HG02938 (cell line): ENCODE data around the gene CDK2.
"Not testable (repeated sequence)": the region's sequence is repeated elsewhere in the genome, so short reads cannot be mapped to it uniquely, and the experiment has no call there.

Experiments
- ATAC-seq: cut with Tn5 transposase; IDR thresholded peaks from one replicate; pipeline ENCODE4 v1.9.1; 2021; ENCODE audit warnings: mild to moderate bottlenecking, moderate library complexity; ENCODE audit not compliant: unreplicated experiment

Gene CDK2

DNA sequence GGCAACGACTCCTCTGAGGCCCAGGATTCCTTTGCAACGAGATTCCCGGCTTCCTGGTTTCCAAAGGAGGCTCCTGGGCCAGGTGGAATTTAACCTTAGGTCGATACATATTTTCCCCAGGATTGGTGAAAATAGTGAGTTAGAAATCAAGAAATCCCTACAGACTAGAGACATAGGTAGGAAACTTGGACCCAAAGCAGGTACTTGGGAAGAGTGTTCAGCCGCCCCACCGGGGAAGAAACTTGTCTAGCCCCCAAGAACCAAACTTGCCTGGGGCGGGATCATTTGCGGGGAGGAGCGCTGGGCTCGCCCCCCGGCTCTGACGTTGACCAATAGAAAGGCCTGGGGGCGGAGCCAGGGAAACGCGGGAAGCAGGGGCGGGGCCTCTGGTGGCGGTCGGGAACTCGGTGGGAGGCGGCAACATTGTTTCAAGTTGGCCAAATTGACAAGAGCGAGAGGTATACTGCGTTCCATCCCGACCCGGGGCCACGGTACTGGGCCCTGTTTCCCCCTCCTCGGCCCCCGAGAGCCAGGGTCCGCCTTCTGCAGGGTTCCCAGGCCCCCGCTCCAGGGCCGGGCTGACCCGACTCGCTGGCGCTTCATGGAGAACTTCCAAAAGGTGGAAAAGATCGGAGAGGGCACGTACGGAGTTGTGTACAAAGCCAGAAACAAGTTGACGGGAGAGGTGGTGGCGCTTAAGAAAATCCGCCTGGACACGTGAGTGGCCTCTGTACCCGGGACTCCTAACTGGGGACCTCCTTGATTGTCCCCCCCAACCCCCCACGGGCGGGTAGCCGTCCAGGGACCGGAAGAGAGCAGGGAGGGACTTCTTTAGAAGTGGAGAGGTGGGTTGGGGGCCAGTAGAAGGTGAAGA lies at the start of gene CDK2:
Gene CDK2 (plus strand): TSS at position 423 of the 874 bp plus-strand sequence. CDS start 179 bp downstream, at position 602.
- peak; percentile 94 for ATAC-seq

- not testable (repeated sequence) for ATAC-seq
These were observed 47.6 kb upstream of the CDK2 start for GRCh38 chr12:55919032-55919431.

DNA sequence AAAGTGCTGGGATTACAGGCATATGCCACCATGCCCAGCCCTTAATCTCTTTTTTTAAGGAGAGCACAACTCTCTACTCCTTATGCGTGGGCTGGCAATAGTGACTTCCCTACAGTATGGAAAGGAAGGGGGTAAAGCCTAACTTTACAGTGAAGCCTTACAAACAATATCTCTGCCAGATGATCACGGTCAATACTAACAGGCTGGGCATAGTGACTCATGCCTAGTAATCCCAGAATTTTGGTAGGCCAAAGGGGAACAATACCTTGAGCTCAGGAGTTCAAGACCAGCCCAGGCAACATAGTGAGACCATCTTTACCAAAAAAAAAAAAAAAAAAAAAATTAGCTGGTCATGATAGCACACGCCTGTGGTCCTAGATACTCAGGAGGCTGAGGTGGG lies 44.5 kb upstream of the CDK2 start:
- no peak for ATAC-seq

DNA sequence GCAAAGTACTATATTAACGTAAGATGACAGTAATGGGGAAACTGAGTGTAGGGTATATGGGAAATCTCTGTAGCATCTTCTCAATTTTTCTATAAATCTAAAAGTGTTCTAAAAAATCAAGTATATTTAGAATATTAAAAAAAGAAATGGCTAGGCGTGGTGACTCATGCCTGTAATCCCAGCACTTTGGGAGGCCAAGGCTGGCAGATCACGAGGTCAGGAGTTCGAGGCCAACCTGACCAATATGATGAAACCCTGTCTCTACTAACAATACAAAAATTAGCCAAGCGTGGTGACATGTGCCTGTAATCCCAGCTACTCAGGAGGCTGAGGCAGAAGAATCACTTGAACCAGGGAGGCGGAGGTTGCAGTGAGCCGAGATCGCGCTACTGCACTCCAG lies 43.0 kb upstream of the CDK2 start:
- ATAC-seq: not testable (repeated sequence)

- no peak for ATAC-seq
These were observed 41.3 kb upstream of the CDK2 start for GRCh38 chr12:55925371-55925770.

GRCh38 chr12:55925870-55926737 lies 40.5 kb upstream of the CDK2 start:
- ATAC-seq: no peak

- ATAC-seq: peak; percentile 48
These were observed 39.7 kb upstream of the CDK2 start for GRCh38 chr12:55926738-55927587.

DNA sequence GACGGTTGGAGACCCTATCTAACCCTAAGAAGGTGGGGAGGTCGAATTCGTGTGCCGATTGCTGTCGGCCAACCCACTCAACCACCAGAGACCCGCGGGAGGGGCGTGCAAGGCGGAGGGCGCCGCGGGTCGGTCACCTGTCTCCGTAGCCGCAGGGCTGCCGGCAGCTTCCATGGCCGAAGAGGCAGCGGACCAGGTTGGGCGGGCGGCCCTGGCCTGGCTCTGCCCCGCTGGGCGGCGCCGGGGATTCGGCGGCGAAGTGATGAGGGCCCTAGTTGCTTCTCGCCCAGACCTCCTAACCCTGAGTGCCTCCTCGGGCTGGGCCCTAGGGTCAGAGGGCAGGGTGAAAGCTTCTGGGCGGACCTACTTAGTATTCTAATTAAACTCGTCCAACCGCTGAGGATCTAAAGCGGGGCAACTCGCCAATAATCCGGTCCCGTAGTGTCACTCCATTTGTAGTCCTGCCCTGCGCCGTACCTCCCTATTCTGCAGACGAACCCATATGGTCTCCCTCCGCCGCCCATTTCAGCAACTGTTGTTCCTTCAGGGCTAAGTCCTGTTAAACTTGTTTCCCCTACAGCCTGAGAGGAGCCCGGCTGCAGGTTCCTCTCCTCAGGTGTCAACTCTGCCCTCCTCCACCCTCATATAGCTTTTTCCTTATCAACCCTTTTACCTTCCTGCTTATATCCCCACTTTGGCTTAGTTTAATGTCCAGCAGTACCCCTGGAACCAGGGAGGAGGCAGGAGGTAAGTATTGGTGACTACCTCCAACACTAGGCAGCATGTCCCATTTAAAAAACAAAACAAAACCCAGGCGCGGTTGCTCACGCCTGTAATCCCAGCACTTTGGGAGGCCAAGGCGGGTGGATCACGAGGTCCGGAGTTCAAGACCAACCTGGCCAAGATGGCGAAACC lies 38.8 kb upstream of the CDK2 start, which contains the start of gene PYM1:
Gene PYM1 (minus strand): TSS at position 307 of the 915 bp plus-strand sequence. CDS start 133 bp downstream, at position 174.
- peak; percentile 33 for ATAC-seq

DNA sequence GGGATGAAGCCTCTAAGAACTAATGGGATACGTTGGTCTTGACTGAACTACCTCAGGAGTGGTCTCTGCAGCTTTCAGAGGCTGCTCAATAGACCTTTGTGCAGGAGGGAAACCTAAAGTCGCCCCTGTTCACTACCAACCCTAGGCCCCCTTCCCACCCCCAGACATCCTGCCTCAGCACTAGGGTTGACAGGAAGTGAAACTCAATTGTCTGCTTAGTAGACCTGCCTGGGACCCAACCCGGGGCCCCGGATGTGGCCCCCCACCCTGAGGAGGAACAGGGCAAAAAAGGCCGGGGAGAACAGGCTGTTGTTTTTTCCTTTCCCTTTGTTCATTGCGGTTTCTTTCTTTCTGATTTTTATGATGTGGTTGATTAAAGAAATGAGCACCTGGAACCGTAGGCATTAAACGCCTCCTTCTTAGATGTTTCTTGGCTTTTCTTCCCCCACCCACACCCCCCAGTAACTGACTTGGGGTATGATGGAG lies 37.3 kb upstream of the CDK2 start:
- peak; percentile 33 for ATAC-seq

DNA sequence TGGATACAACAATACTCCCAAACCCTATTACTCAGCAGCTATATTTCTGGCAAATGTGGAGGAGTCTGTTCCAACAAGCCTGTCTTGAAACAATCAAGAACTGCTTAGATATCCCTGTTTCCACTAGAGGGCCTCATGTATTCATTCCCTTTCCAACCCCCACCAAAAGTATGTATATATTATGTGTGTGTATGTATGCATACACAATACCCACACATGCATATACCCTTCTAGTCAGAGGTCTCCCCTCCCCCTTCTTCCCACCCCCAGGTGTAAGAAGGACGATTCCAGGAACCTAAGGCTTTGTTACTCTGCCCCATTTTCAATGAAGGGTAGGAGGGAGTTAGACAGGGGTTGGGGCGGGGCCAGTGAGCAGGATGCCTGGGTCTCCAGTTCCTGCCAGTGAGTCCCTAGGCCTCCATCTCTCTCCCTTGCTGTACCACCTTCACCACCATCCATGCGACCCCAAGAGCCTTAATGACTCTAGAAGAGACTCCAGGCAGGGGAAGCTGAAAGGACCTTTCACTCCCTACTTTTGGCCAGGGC lies 35.8 kb upstream of the CDK2 start, which contains the start of gene DGKA:
Gene DGKA (plus strand): TSS at position 392 of the 546 bp plus-strand sequence. CDS start 5,342 bp downstream, outside the sequence.
- ATAC-seq: no peak

GRCh38 chr12:55931317-55931779 lies 35.3 kb upstream of the CDK2 start:
- no peak for ATAC-seq

DNA sequence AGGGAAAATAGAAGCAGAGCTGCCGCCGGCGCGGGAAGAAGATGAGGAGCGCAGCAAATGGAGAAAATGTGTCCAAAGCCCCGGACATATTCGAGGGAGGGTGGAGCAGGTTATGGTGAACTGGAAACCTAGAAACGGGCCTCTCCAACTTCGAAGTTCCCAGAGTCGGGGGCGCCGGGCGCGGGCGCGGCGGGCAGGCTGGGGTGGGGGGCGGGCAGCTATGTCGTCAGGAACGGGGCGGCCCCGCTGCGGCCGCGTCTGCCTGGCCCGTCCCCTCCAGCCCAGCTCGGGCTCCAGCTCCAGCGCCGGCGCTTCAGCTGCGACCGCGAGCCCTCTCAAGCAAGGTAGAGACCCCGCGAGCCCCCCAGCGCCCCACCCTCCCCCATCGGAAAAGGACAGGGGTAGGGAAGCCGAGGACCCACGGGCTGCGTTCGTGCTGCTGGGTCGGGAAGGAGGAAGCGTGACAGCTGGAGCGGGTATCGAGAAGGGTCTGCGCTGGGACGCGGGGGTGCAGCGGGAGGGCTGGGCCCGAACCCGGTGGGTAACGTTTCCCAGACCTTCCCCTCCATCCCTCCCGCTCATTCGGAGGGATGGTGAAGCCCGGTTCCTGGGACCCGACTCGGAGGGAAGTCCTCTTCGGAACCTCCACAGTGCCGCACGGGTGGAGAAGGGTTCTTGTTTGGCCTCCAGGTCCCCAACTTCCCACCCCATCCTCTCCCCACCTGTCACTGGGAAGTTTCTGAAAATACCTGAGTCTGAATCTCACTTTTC lies 34.7 kb upstream of the CDK2 start:
- ATAC-seq: no peak

DNA sequence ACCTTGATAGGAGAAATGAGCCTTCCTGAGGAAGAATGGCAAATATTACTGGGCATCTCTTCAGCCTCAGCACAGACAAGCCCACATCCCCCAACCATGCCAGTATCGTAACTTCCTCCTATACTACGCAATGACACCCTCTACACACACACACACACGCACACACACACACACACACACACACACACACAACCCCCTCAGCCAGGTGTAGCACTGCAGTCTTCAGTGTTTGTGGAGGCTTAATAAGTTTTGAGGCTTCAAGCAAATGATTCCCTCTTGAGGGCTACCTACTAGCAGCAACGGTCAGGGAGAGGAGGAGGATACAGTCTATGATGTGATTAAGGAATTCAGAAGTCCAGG lies 34.1 kb upstream of the CDK2 start:
- ATAC-seq: no peak

- ATAC-seq: no peak
These were observed 33.3 kb upstream of the CDK2 start for GRCh38 chr12:55933169-55933798.

GRCh38 chr12:55933799-55934742 lies 32.6 kb upstream of the CDK2 start:
- no peak for ATAC-seq

GRCh38 chr12:55934773-55935172 lies 31.9 kb upstream of the CDK2 start:
- ATAC-seq: no peak

DNA sequence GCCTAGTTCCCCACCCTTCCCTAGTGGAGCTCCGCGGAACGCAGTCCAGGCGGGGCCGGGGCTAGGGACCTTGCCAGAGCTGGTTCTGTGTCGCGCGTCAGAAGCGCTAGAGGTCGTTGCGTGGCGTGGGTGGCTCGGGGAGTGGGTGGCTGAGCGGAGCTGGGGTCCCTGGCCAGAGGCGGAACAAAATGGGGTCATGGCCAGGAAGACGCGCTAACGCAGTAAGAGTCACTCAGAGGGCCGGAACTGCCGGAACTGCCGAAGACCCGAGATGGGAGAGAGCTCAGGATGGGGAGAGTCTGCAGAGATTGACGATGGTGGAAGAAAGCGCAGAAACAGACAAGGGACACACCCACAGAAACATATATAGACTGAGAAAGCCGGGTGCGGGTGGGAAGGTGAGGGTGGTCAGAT lies 30.9 kb upstream of the CDK2 start:
- ATAC-seq: no peak
